GM06990 (cell line): Measurements from ENCODE around the gene SH3TC1.
A peak's percentile ranks its signal among the peaks of the same experiment; 100 is the strongest.

Source experiments
- DNase-seq: peaks from one replicate; pipeline ENCODE4 v3.0.0-alpha.2; 2011; ENCODE audit not compliant: insufficient read length; ENCODE audit errors: extremely low read depth
- H3K27me3 ChIP-seq: replicated peaks from 2 replicates; pipeline ENCODE4 v1.6.0; 2011; ENCODE audit warnings: low read length; ENCODE audit not compliant: control insufficient read depth, insufficient read depth
- H3K36me3 ChIP-seq: 2 replicates; pipeline ENCODE4 v1.5.1; 2011; ENCODE audit warnings: low read length; ENCODE audit not compliant: control insufficient read depth, insufficient read depth
- H3K4me3 ChIP-seq: replicated peaks from 2 replicates; pipeline ENCODE4 v1.5.1; 2011; ENCODE audit warnings: low read depth, mild to moderate bottlenecking, control low read depth, low read length
- CTCF ChIP-seq: IDR thresholded peaks from 2 replicates; pipeline ENCODE4 v1.5.1; 2011; ENCODE audit warnings: low read length, control low read depth, mild to moderate bottlenecking, inconsistent platforms; ENCODE audit not compliant: insufficient read depth, poor library complexity, severe bottlenecking

SH3TC1 gene

DNA sequence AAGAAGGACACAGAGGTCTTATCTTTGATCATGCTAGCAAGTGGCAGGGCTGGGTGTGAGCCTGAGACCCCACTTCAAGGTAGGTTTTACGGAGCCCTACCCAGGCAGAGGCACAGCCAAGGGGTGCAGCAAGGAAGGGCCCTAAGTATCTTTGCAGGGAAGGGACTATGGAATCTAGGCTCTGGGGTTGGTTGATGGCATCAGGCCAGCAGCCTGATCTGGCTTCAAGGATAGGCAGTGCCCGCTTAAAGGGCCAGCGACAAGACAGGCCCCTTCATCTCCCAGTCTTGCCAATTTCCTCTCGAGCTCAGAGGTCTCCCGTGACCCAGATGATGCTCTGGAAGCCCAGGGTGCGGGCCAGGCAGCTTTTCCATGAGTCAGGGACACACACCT is 46.2 kb upstream of the SH3TC1 start:
- no peaks in the 10 kb centered on the region; the same call in 1 of the 2 replicates for H3K27me3 ChIP-seq
- no peak overlapping the region for H3K4me3 ChIP-seq
- no peak for DNase-seq
- no peak for TF ChIP-seq CTCF
- H3K36me3 ChIP-seq, result no peaks in the 10 kb centered on the region

DNA sequence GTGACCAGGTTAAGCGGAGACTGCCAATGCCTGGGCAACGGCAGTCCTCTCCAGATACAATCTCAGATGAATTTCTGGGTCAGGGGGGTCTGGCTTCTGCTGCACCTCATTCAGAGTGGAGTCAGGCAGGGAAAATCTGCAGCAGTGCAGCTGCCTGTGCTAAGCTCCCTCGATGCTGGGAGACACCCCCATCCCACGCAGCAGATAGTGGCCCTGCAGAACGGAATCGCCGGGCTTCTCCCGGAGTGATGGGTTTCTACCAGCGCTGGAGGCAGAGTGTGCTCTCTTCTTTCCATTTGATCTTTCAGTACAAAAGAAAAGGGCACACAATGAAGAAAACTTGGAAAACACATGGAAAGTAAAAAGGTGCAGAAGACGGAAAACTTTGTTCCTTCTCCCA is 45.6 kb upstream of the SH3TC1 start:
- no peaks in the 10 kb centered on the region for H3K36me3 ChIP-seq
- no peak for TF ChIP-seq CTCF
- no peak for DNase-seq
- H3K27me3 ChIP-seq, result no peaks in the 10 kb centered on the region; the same call in 1 of the 2 replicates
- no peak overlapping the region for H3K4me3 ChIP-seq

GRCh38 chr4:8155048-8155447 is 44.0 kb upstream of the SH3TC1 start:
- Histone ChIP-seq H3K4me3 (no peak overlapping the region), H3K36me3 (no peaks in the 10 kb centered on the region), H3K27me3 (no peaks in the 10 kb centered on the region)
- TF ChIP-seq CTCF, result no peak
- no peak for DNase-seq

GRCh38 chr4:8155660-8156421 is 43.2 kb upstream of the SH3TC1 start:
- no peak overlapping the region for H3K4me3 ChIP-seq
- H3K36me3 ChIP-seq, result no peaks in the 10 kb centered on the region
- H3K27me3 ChIP-seq, result no peaks in the 10 kb centered on the region
- peak; percentile 6 for TF ChIP-seq CTCF
- no peak for DNase-seq

- TF ChIP-seq CTCF, result no peak
- no peak for DNase-seq
- H3K27me3 ChIP-seq, result no peaks in the 10 kb centered on the region
- no peaks in the 10 kb centered on the region for H3K36me3 ChIP-seq
- H3K4me3 ChIP-seq, result no peak overlapping the region
Measured at GRCh38 chr4:8156617-8157016, 42.5 kb upstream of the SH3TC1 start.
